HEK293T (cell line): Measurements from ENCODE around the gene TARS2.

Experiments
- CTCF ChIA-PET: fragments of 350-600 bp; formaldehyde crosslinking; extraction: SDS; loops from one replicate; lab custom pipeline; 2021; ENCODE audit warnings: antibody characterized with exemption, inconsistent platforms; lab: Yijun Ruan, JAX
- POLR2A ChIA-PET: fragments of 350-600 bp; formaldehyde crosslinking; extraction: SDS; loops from one replicate; lab custom pipeline; 2020; ENCODE audit warnings: antibody characterized with exemption, inconsistent platforms; lab: Yijun Ruan, JAX
- DNase-seq: peaks from one replicate; pipeline ENCODE4 v3.0.0; 2012; ENCODE audit warnings: mixed read lengths; ENCODE audit errors: extremely low spot score
- ARNT ChIP-seq: fragments of 450-650 bp; IDR thresholded peaks from 2 replicates; pipeline ENCODE4 v1.6.1; 2017; ENCODE audit warnings: mild to moderate bottlenecking
- BHLHE40 ChIP-seq: fragments of 450-650 bp; IDR thresholded peaks from 2 replicates; pipeline ENCODE4 v1.6.1; 2016; ENCODE audit warnings: mild to moderate bottlenecking, moderate library complexity, borderline replicate concordance
- CTBP1 ChIP-seq: fragments of 450-650 bp; IDR thresholded peaks from 2 replicates; pipeline ENCODE4 v1.6.1; 2016; ENCODE audit warnings: borderline replicate concordance
- ELF4 ChIP-seq: fragments of 450-650 bp; IDR thresholded peaks from 2 replicates; pipeline ENCODE4 v1.6.1; 2017; ENCODE audit warnings: antibody characterized with exemption
- FOXA1 ChIP-seq: fragments of 450-650 bp; IDR thresholded peaks from 2 replicates; pipeline ENCODE4 v1.6.1; 2016; ENCODE audit warnings: mild to moderate bottlenecking
- FOXK2 ChIP-seq: fragments of 450-650 bp; IDR thresholded peaks from 2 replicates; pipeline ENCODE4 v1.6.1; 2016; ENCODE audit warnings: mild to moderate bottlenecking
- FOXM1 ChIP-seq: fragments of 450-650 bp; IDR thresholded peaks from 2 replicates; pipeline ENCODE4 v1.6.1; 2017; ENCODE audit warnings: mild to moderate bottlenecking, borderline replicate concordance
- HDGF ChIP-seq: fragments of 450-650 bp; IDR thresholded peaks from 2 replicates; pipeline ENCODE4 v1.6.1; 2017; ENCODE audit warnings: antibody characterized with exemption, borderline replicate concordance
- L3MBTL2 ChIP-seq: fragments of 450-650 bp; conservative IDR thresholded peaks from 2 replicates; pipeline ENCODE4 v1.6.1; 2016; ENCODE audit warnings: mild to moderate bottlenecking
- LEF1 ChIP-seq: fragments of 450-650 bp; IDR thresholded peaks from 2 replicates; pipeline ENCODE4 v1.6.1; 2017; ENCODE audit warnings: mild to moderate bottlenecking, borderline replicate concordance
- NFRKB ChIP-seq: fragments of 450-650 bp; IDR thresholded peaks from 2 replicates; pipeline ENCODE4 v1.6.1; 2016; ENCODE audit warnings: mild to moderate bottlenecking, moderate library complexity
- PKNOX1 ChIP-seq: fragments of 450-650 bp; IDR thresholded peaks from 2 replicates; pipeline ENCODE4 v1.6.1; 2016
- SP1 ChIP-seq: fragments of 450-650 bp; IDR thresholded peaks from 2 replicates; pipeline ENCODE4 v1.6.1; 2017
- SUZ12 ChIP-seq: fragments of 450-650 bp; IDR thresholded peaks from 2 replicates; pipeline ENCODE4 v1.6.1; 2016; ENCODE audit warnings: mild to moderate bottlenecking
- TARDBP ChIP-seq: fragments of 450-650 bp; IDR thresholded peaks from 2 replicates; pipeline ENCODE4 v1.6.1; 2016
- ZNF384 ChIP-seq: fragments of 450-650 bp; IDR thresholded peaks from 2 replicates; pipeline ENCODE4 v1.6.1; 2016

The TARS2 gene

GRCh38 chr1:150479370-150479769 lies 7.8 kb upstream of the TARS2 start:
- DNase-seq, result no peak
- ChIA-PET CTCF (no interaction called here), POLR2A (no interaction called here)
- TF ChIP-seq FOXM1 (no peak), TARDBP (no peak), ELF4 (no peak), ARNT (no peak), BHLHE40 (no peak), HDGF (no peak), SP1 (no peak), NFRKB (no peak), ZNF384 (no peak), FOXK2 (no peak), L3MBTL2 (no peak), FOXA1 (no peak)

DNA sequence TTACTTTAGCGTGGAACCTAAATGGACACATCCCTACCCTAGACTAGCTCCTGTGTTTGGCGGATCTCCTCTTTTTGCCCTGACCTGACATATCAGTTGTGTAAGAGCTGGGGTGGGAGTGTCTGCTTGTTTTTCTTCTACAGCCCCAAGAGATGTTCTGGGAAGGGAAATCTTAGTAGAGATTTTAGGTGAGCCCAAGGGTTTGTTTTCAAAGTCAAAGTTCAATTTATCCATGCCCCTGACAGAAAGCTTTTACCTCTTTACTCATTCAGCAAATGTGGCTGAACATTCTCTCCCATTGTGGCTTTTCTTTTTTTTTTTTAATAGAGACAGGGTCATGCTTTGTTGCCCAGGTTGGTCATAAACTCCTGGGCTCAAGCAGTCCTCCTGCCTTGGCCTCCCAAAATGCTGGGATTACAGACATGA lies 7.3 kb upstream of the TARS2 start:
- no peak for TF ChIP-seq ARNT
- no peak for TF ChIP-seq HDGF
- no peak for TF ChIP-seq BHLHE40
- no peak for TF ChIP-seq FOXK2
- TF ChIP-seq FOXM1, result no peak
- no peak for TF ChIP-seq TARDBP
- TF ChIP-seq ELF4, result no peak
- no peak for TF ChIP-seq FOXA1
- no peak for TF ChIP-seq SP1
- no peak for TF ChIP-seq CTBP1
- TF ChIP-seq SUZ12, result no peak
- no peak for TF ChIP-seq LEF1
- no peak for TF ChIP-seq L3MBTL2
- TF ChIP-seq PKNOX1, result no peak
- TF ChIP-seq NFRKB, result no peak
- CTCF ChIA-PET, result no interaction called here
- POLR2A ChIA-PET, result no interaction called here
- no peak for DNase-seq

DNA sequence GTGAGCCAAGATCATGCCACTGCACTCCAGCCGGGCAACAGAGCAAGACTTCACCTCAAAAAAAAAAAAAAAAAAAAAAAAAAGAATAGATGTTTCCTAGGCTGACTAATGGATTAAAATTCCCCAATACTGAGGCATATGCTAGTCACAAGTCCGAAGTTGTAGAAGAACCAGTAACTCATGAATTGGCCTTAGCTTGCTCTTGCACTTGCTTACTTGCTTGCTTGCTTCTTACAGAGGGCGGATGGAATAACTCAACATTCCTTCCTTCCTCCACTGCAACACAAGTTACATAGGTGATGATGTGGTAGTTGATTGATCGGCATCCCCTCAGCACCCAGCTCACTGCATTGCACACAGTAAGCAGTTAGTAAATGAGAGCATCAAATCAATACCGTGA lies 2.8 kb upstream of the TARS2 start:
- ChIA-PET POLR2A (interaction anchor here (2.0 kb wide), 1 partner anchor 31 kb away, joined by 7 read pairs; the partner anchor contains the start of gene FALEC), CTCF (no interaction called here)
- DNase-seq, result no peak
- no peak for TF ChIP-seq ARNT
- TF ChIP-seq SP1, result no peak
- no peak for TF ChIP-seq ZNF384
- TF ChIP-seq SUZ12, result no peak
- TF ChIP-seq TARDBP, result no peak
- TF ChIP-seq FOXM1, result no peak
- no peak for TF ChIP-seq NFRKB
- no peak for TF ChIP-seq HDGF
- TF ChIP-seq LEF1, result no peak
- no peak for TF ChIP-seq FOXK2
- TF ChIP-seq CTBP1, result no peak
- TF ChIP-seq L3MBTL2, result no peak

GRCh38 chr1:150484861-150485260 lies 2.4 kb upstream of the TARS2 start:
- CTCF ChIA-PET, result no interaction called here
- POLR2A ChIA-PET, result no interaction called here
- TF ChIP-seq CTBP1 (no peak), TARDBP (no peak), ZNF384 (no peak), FOXK2 (no peak), BHLHE40 (no peak), PKNOX1 (no peak), SP1 (no peak), NFRKB (no peak), ELF4 (no peak), FOXA1 (no peak), SUZ12 (no peak), LEF1 (no peak)

DNA sequence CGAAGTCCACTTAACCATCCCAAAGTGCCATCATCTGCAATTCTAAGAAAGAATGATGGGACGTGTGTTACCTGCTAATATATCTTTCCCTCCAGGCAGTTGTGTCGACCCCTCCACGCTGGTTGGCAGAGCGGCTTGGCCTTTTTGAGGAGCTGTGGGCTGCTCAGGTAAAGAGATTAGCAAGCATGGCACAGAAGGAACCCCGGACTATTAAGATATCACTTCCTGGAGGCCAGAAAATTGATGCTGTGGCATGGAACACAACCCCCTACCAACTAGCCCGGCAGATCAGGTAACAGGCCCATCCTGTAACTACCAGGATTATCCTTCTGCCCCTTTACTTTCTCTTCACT lies 520 bp downstream of the TARS2 start:
- DNase-seq, result no peak
- ChIA-PET POLR2A (interaction anchor here (1.0 to 2.3 kb wide), 9 partner anchors 9 to 124 kb away, joined by 3 to 12 read pairs (median 4); partner anchors contain the start of genes FALEC, MCL1 and RPRD2), CTCF (interaction anchor here (0.6 to 1.3 kb wide), 2 partner anchors 94 to 507 kb away, joined by 3 to 4 read pairs; no protein-coding TSS in a partner anchor)
- no peak for TF ChIP-seq FOXA1
- TF ChIP-seq L3MBTL2, result no peak
- no peak for TF ChIP-seq TARDBP
- no peak for TF ChIP-seq SUZ12
- TF ChIP-seq LEF1, result no peak
- no peak for TF ChIP-seq PKNOX1
- no peak for TF ChIP-seq ELF4
- TF ChIP-seq FOXM1, result no peak
- TF ChIP-seq BHLHE40, result no peak
- no peak for TF ChIP-seq FOXK2

More at GRCh38 chr1:150484861-150485260, 2.4 kb upstream of the TARS2 start:
- no peak for DNase-seq

GRCh38 chr1:150493175-150493574 lies 6.0 kb downstream of the TARS2 start:
- ChIA-PET CTCF (no interaction called here), POLR2A (no interaction called here)
- no peak for DNase-seq
- TF ChIP-seq ELF4, result no peak
- no peak for TF ChIP-seq FOXK2
- TF ChIP-seq FOXM1, result no peak
- no peak for TF ChIP-seq SP1
- no peak for TF ChIP-seq L3MBTL2
- no peak for TF ChIP-seq LEF1
- TF ChIP-seq HDGF, result no peak
- no peak for TF ChIP-seq CTBP1
- no peak for TF ChIP-seq TARDBP
- no peak for TF ChIP-seq BHLHE40
